GM10266 (cell line): Measurements from ENCODE around the gene GRIK5.

ENCODE experiments used
- DNase-seq: peaks from one replicate; pipeline ENCODE4 v3.0.0; 2012; ENCODE audit errors: extremely low spot score
- TF ChIP-seq, protein P1 (sequence below): IDR thresholded peaks from 2 replicates; pipeline ENCODE4 v1.5.1; 2012; ENCODE audit warnings: mild to moderate bottlenecking, low read depth; ENCODE audit not compliant: control insufficient read depth, insufficient read depth; ENCODE audit errors: missing control alignments

Gene GRIK5

DNA sequence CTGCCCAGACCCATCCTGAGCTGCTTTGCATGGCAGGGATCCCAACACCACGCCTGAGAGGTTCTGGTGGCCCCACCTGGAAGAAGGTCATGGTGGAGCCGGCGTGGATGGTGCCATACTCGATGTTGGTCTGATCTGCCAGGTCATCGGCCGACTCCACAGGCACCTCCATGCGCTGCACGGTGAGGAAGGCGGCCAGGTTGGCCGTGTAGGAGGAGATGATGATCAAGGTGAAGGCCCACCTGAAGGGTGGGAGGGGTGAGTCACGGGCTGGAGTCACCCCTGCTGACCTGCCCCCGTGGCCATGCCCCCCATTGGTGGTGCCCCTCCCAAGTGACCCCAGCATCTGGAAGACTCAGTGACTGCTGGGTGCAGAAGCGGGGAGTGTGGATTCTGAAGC, 63.4 kb downstream of the GRIK5 start:
- TF ChIP-seq, protein P1, sequence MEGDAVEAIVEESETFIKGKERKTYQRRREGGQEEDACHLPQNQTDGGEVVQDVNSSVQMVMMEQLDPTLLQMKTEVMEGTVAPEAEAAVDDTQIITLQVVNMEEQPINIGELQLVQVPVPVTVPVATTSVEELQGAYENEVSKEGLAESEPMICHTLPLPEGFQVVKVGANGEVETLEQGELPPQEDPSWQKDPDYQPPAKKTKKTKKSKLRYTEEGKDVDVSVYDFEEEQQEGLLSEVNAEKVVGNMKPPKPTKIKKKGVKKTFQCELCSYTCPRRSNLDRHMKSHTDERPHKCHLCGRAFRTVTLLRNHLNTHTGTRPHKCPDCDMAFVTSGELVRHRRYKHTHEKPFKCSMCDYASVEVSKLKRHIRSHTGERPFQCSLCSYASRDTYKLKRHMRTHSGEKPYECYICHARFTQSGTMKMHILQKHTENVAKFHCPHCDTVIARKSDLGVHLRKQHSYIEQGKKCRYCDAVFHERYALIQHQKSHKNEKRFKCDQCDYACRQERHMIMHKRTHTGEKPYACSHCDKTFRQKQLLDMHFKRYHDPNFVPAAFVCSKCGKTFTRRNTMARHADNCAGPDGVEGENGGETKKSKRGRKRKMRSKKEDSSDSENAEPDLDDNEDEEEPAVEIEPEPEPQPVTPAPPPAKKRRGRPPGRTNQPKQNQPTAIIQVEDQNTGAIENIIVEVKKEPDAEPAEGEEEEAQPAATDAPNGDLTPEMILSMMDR = no peak
- no peak for DNase-seq

GRCh38 chr19:42005504-42005903, 64.5 kb downstream of the GRIK5 start:
- TF ChIP-seq, protein P1 = no peak
- DNase-seq = no peak

- TF ChIP-seq, protein P1 = no peak
- DNase-seq = no peak
These were observed 66.3 kb downstream of the GRIK5 start for GRCh38 chr19:42003506-42004294.

- DNase-seq = no peak
- TF ChIP-seq, protein P1 = no peak
These were observed 70.2 kb downstream of the GRIK5 start for GRCh38 chr19:41999878-42000208.

DNA sequence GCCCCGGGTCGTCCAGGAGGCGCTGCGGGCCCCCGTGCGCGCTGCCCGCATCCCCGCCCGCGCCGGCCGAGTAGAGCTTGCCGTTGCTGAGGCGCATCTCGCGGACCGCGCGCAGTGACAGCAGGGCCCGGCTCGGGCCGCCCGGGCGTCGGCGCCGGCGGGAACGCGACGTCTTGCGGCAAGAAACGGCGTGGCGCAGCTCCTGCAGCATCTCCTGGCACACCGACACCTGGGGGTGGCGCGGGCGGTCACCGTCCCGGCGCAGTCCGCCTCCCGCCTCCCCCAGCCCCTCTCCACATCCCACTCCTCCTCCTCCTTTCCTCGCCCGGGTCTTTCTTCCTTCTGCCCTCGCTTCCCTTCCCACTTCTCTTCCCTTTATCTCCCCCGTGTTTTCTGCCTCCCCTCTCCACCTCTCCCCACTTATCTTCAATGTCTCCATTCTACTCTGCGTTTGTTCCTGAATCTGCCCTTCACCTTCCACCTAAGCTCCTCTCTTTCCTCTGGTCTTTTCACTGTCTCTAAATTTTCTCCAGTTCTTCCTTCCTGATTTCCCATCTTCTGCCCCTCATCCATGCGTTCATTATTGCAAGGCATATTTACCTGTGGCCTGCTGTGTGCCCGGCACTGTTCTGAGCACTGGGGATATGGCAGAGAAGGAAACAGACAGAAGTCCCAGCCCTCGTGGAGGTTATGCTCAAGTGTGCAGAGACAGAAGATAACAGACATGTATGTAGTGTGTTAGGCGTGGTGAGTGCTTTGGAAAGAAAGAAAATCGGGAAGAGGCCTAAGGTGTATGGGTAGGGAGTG, 70.7 kb downstream of the GRIK5 start:
- TF ChIP-seq, protein P1 = no peak
- no peak for DNase-seq

DNA sequence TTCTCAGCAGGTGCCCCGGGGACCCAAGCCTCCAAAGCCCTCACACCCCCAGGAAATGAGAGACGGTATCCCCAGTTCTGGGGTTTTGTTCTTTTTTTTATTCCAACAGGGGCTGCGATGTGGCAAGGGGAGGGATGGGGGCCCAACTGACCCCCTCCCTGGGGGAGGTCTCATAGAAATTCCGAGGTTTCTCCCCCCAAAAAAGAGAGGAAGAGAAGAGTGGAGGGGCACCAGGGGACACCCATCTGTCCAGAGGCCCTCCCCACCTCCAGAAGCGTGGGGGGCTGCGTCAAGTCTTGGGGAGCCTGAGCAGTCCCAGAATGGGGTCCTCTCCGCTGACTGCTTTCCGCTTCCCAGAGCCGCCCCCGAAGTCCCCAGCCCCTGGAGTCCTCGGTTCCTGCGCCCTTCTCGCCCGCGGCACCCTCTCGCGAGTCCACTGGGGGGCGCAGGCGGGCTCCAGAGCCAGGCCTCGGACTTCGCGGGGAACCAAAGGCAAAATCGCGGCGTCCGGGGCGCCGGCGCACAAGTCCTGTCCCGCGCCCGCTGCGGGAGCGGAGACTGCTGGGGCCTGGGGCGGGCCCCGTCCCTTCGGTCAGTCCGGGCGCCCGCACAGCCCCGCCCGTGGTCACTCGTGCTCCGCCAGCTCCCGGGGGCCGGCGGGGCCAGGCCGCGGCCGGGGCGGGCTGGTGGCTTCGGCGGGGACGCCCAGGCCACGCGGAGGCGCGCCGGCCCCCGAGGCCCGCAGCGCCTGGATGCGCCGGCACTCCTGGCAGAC, 71.6 kb downstream of the GRIK5 start:
- TF ChIP-seq, protein P1 = peak; percentile 55
- DNase-seq = peak; percentile 79
